Measurements from ENCODE around the gene KDM3A.

Gene KDM3A

GRCh38 chr2:86436328-86436727, 4.8 kb upstream of the KDM3A start:
- no peak for DNase-seq

GRCh38 chr2:86439879-86440630, 1.1 kb upstream of the KDM3A start:
- DNase-seq: no peak

- DNase-seq: no peak
Measured at GRCh38 chr2:86441392-86441881, 266 bp downstream of the KDM3A start.

- DNase-seq: peak; percentile 87
Measured at GRCh38 chr2:86441882-86442641, 891 bp downstream of the KDM3A start.

GRCh38 chr2:86442642-86443005, 1.5 kb downstream of the KDM3A start:
- DNase-seq: peak; percentile 89

GRCh38 chr2:86443631-86444350, 2.6 kb downstream of the KDM3A start:
- no peak for DNase-seq

GRCh38 chr2:86445436-86445835, 4.3 kb downstream of the KDM3A start:
- DNase-seq: no peak

GRCh38 chr2:86446060-86446459, 4.9 kb downstream of the KDM3A start:
- no peak for DNase-seq

GRCh38 chr2:86453836-86454235, 12.7 kb downstream of the KDM3A start:
- DNase-seq: peak; percentile 72

GRCh38 chr2:86454238-86454637, 13.1 kb downstream of the KDM3A start:
- DNase-seq: no peak

GRCh38 chr2:86455181-86455580, 14.0 kb downstream of the KDM3A start:
- no peak for DNase-seq

- no peak for DNase-seq
Measured at GRCh38 chr2:86461042-86461743, 20.0 kb downstream of the KDM3A start.

- peak; percentile 65 for DNase-seq
Measured at GRCh38 chr2:86464652-86465051, 23.5 kb downstream of the KDM3A start.

- no peak for DNase-seq
Measured at GRCh38 chr2:86466306-86466705, 25.1 kb downstream of the KDM3A start.

- no peak for DNase-seq
Measured at GRCh38 chr2:86468162-86469033, 27.2 kb downstream of the KDM3A start.

GRCh38 chr2:86470890-86471289, 29.7 kb downstream of the KDM3A start:
- no peak for DNase-seq

GRCh38 chr2:86471637-86472036, 30.5 kb downstream of the KDM3A start:
- no peak for DNase-seq

- DNase-seq: no peak
Measured at GRCh38 chr2:86476092-86476491, 34.9 kb downstream of the KDM3A start.

GRCh38 chr2:86476918-86477317, 35.7 kb downstream of the KDM3A start:
- DNase-seq: no peak

- DNase-seq: no peak
Measured at GRCh38 chr2:86477349-86477748, 36.2 kb downstream of the KDM3A start.

GRCh38 chr2:86480105-86480504, 38.9 kb downstream of the KDM3A start:
- peak; percentile 60 for DNase-seq

- no peak for DNase-seq
Measured at GRCh38 chr2:86482034-86482433, 40.9 kb downstream of the KDM3A start.
